Heart right ventricle (tissue), 16 donors: ENCODE measurements around the gene ZNF778. TPM values are rescaled to one million over a fixed set of nuclear protein-coding genes. Genes with fewer than 3 reads are reported as not detected.

ENCODE experiments used
- ATAC-seq, 8 donors: fragments of 200-7000 bp; cut with Tn5 transposase; one replicate each; pipeline ENCODE4 v1.9.1; 2020; ENCODE audit warnings: mild to moderate bottlenecking in 8 of 8, moderate library complexity in 8 of 8, moderate number of reproducible peaks in 1 of 8
- DNase-seq, 2 donors: peaks; one replicate each; pipeline ENCODE4 v3.0.0-alpha.2; 2020
- H3K27ac ChIP-seq, 10 donors: fragments of 200-600 bp; sonication (generic) in 2 of 10; one replicate each; pipeline versions ENCODE4 v1.5.0 to v1.8.0; 2020 to 2022; ENCODE audit warnings: mild to moderate bottlenecking in 3 of 10
- H3K27me3 ChIP-seq, 7 donors: fragments of 200-600 bp; one replicate each; pipeline ENCODE4 v1.8.0; 2021 to 2022; ENCODE audit warnings: mild to moderate bottlenecking in 2 of 7
- H3K36me3 ChIP-seq, 9 donors: fragments of 200-600 bp; sonication (generic) in 1 of 9; one replicate each; pipeline versions ENCODE4 v1.5.0 to v1.8.0; 2020 to 2022; ENCODE audit warnings: mild to moderate bottlenecking in 2 of 9
- H3K4me1 ChIP-seq, 9 donors: fragments of 200-600 bp; sonication (generic) in 1 of 9; one replicate each; pipeline versions ENCODE4 v1.5.0 to v1.8.0; 2020 to 2022; ENCODE audit warnings: mild to moderate bottlenecking in 4 of 9
- H3K4me3 ChIP-seq, 10 donors: fragments of 200-600 bp; sonication (generic) in 2 of 10; one replicate each; pipeline versions ENCODE4 v1.5.0 to v1.8.0; 2020 to 2022; ENCODE audit warnings: mild to moderate bottlenecking in 7 of 10, moderate library complexity in 2 of 10
- H3K9me3 ChIP-seq, 11 donors: fragments of 200-600 bp in 10 of 11; sonication (generic) in 2 of 11; one replicate each; pipeline versions ENCODE4 v1.5.0 to v1.8.0; 2013 to 2022; ENCODE audit warnings: mild to moderate bottlenecking in 2 of 11, control low read depth in 1 of 11, moderate library complexity in 1 of 11
- CTCF ChIP-seq, 9 donors: fragments of 200-600 bp; sonication (generic) in 2 of 9; IDR thresholded peaks; one replicate each; pipeline versions ENCODE4 v1.5.0 to v1.8.0; 2021 to 2022; ENCODE audit warnings: antibody characterized with exemption in 9 of 9, mild to moderate bottlenecking in 5 of 9, moderate library complexity in 1 of 9
- WGBS, 2 donors: extraction: QIAGEN DNeasy Blood & Tissue Kit; methylation state at CpG; one replicate each; pipeline ENCODE4 v1.1.7; 2013; ENCODE audit warnings: inconsistent platforms in 1 of 2; 5-methylcytosine and 5-hydroxymethylcytosine counted together
- intact Hi-C, 10 donors: fragments of 100-400 bp; cut with DNase I; formaldehyde crosslinking; loops; one replicate each; pipeline versions ENCODE4 v1.11.1 to v1.14.2; 2022
- polyA plus RNA-seq, 2 donors: library from polyadenylated mRNA; stranded (reverse); fragments of 200-250 nt; gene quantifications; one replicate each; pipeline ENCODE4 v1.2.3, GENCODE V29; 2013
- total RNA-seq, 10 donors: library from RNA; stranded (reverse); fragmentation: NEBNext Ultra II Directional in 3 of 10; extraction: Animal tissue kit (Norgen Biotek cat#: 25700) in 3 of 10; gene quantifications; one replicate each; pipeline versions ENCODE4 v1.2.1 to v1.2.4, GENCODE V29; 2021 to 2023
- donor health status: Arrhythmogenic right ventricular cardiomyopathy.
- donor health status: ischemic (EF 13 %, LVEDD 7.1; RV severe dilation, severe dysfunction).
- donor health status: healthy with polysubstance abuse.
- donor health status: DM: no; HTN: yes; CAD: no.
- donor health status: DM: no; HTN: no; CAD: no.
- donor health status: ischemic (EF 25% LVEDD 6.9; RV normal size, moderate dysfunction).
- donor health status: ischemic (EF 25% LVEDD 5.7; RV mildly dilated, moderate dysfunction).
- donor health status: healthy.
- donor health status: DM: yes; HTN: yes; CAD: no.
- donor health status: Ischemic cardiomyopathy.
- donor health status: ischemic (EF 35%, LVEDD 5.7; RV mildly dilated, moderate dysfunction).
- donor health status: nonischemic (EF 11% LVEDD 7.7; RV severe dilation, severe dysfunction).
- donor health status: DM: yes; HTN: yes; CAD: no.
- donor health status: PGD.
- donor health status: ischemic (EF 29% LVEDD 5.4; RV normal size, mild dysfunction).
- donor health status: nonischemic (EF 23%, LVEDD 6.1; RV moderate dilation, normal function).

The ZNF778 gene
- total and polyA plus RNA-seq, 12 donors: 1.7 to 11.3 (median 8.2) TPM

DNA sequence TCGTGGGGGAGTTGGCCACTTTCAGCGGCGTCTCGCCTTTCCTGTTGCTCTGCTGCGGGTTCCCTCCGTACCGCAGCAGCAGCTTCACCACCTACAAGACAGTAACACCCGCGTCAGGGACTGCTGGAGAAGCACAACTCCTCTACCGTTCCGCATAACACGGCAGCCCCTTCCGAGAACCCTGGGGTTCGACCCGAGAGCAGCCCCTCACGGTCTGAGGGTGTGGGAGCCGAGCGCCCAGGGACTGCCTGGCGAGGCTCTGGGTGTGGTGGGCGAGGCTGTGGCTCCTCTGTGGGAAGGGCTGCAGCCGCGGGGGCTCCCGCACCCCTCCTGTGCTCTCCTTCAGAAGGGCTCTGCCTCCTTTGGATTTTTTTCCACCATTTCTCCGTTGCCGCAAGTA lies 68.6 kb downstream of the ZNF778 start:
- H3K27ac ChIP-seq: no peak overlapping the region

More for the DNA sequence above, 68.6 kb downstream of the ZNF778 start:
- DNase-seq: no peak
- no peak for ATAC-seq
- Histone ChIP-seq H3K4me1 (peaks cover 0 to 8% (median 0%) of the 10 kb centered on the region in 9 donors), H3K36me3 (peaks cover 0 to 95% (median 56%) of the 10 kb centered on the region in 9 donors), H3K9me3 (no peaks in the 10 kb centered on the region), H3K4me3 (no peak overlapping the region), H3K27me3 (no peaks in the 10 kb centered on the region)
- intact Hi-C loops: no loop called here
- 90 to 93% methylated on average over 25 of the region's 25 CpGs for WGBS, 2 donors
- no peak for TF ChIP-seq CTCF (IDR thresholded peaks at IDR 0.05)

Other genes with a start within 250 kb of the ZNF778 start
- 10 to 100 TPM in 2 of 10 donors, 1 to 10 TPM in 8; 3.1 to 14.9 (median 6.1) TPM for gene CBFA2T3, start 240.5 kb upstream of the ZNF778 start, total RNA-seq
- 10 to 100 TPM in 1 of 2 donors, 1 to 10 TPM in 1; 6.0 to 17.6 TPM for gene CBFA2T3, start 240.5 kb upstream of the ZNF778 start, polyA plus RNA-seq
- gene ACSF3, start 123.9 kb upstream of the ZNF778 start, total RNA-seq: 10 to 100 TPM; 11.0 to 22.5 (median 17.8) TPM
- 10 to 100 TPM; 14.7 to 36.9 TPM for gene ACSF3, start 123.9 kb upstream of the ZNF778 start, polyA plus RNA-seq
- under 1 TPM in 2 of 10 donors, not detected in 8; 0.08 to 0.16 TPM for gene CDH15, start 46.0 kb upstream of the ZNF778 start, total RNA-seq
- gene CDH15, start 46.0 kb upstream of the ZNF778 start, polyA plus RNA-seq: under 1 TPM in 1 of 2 donors, not detected in 1; 0.45 TPM
- gene SLC22A31, start 17.2 kb upstream of the ZNF778 start, total RNA-seq: under 1 TPM in 1 of 10 donors, not detected in 9; 0.36 TPM
- gene SLC22A31, start 17.2 kb upstream of the ZNF778 start, polyA plus RNA-seq: under 1 TPM in 1 of 2 donors, not detected in 1; 0.20 TPM